Measurements from ENCODE around the gene PRSS56.

PRSS56 gene

GRCh38 chr2:232523402-232523681 lies 3.2 kb downstream of the PRSS56 start:
- no peak overlapping the region for H3K4me3 ChIP-seq (ENCODE audit: low read depth in 1 of 2, low read length in 1 of 2)
- no peak overlapping the region for H3K27ac ChIP-seq
- no peaks in the 10 kb centered on the region for H3K9me3 ChIP-seq
- H3K27me3 ChIP-seq, result peaks cover 98% of the 10 kb centered on the region
- H3K4me1 ChIP-seq (ENCODE audit: control insufficient read depth in 1 of 2, insufficient read depth in 1 of 2, low read depth in 1 of 2, low read length in 1 of 2), result peaks cover 0 to 9% of the 10 kb centered on the region in 2 experiments
- no peak for TF ChIP-seq CTCF (IDR thresholded peaks at IDR 0.05)
- H3K36me3 ChIP-seq, result no peaks in the 10 kb centered on the region

GRCh38 chr2:232523682-232524597 lies 3.8 kb downstream of the PRSS56 start:
- Histone ChIP-seq H3K27me3 (peaks cover 99% of the 10 kb centered on the region), H3K9me3 (no peaks in the 10 kb centered on the region), H3K27ac (no peak overlapping the region), H3K4me1 (ENCODE audit: control insufficient read depth in 1 of 2, insufficient read depth in 1 of 2, low read depth in 1 of 2, low read length in 1 of 2) (peaks cover 0 to 9% of the 10 kb centered on the region in 2 experiments), H3K36me3 (no peaks in the 10 kb centered on the region), H3K4me3 (ENCODE audit: low read depth in 1 of 2, low read length in 1 of 2) (no peak overlapping the region)
- no peak for TF ChIP-seq CTCF (IDR thresholded peaks at IDR 0.05)

- TF ChIP-seq CTCF (IDR thresholded peaks at IDR 0.05), result no peak
- peaks cover 95% of the 10 kb centered on the region for H3K27me3 ChIP-seq
- H3K9me3 ChIP-seq, result no peaks in the 10 kb centered on the region
- no peaks in the 10 kb centered on the region for H3K36me3 ChIP-seq
- H3K27ac ChIP-seq, result no peak overlapping the region
- H3K4me3 ChIP-seq (ENCODE audit: low read depth in 1 of 2, low read length in 1 of 2), result no peak overlapping the region
- H3K4me1 ChIP-seq (ENCODE audit: control insufficient read depth in 1 of 2, insufficient read depth in 1 of 2, low read depth in 1 of 2, low read length in 1 of 2), result peaks cover 0 to 9% of the 10 kb centered on the region in 2 experiments
Observed at GRCh38 chr2:232524771-232525170, 4.6 kb downstream of the PRSS56 start.

GRCh38 chr2:232525199-232525598 lies 5.0 kb downstream of the PRSS56 start:
- no peak for TF ChIP-seq CTCF (IDR thresholded peaks at IDR 0.05)
- Histone ChIP-seq H3K4me3 (ENCODE audit: low read depth in 1 of 2, low read length in 1 of 2) (no peak overlapping the region), H3K9me3 (no peaks in the 10 kb centered on the region), H3K27me3 (peaks cover 90% of the 10 kb centered on the region), H3K27ac (no peak overlapping the region), H3K4me1 (ENCODE audit: control insufficient read depth in 1 of 2, insufficient read depth in 1 of 2, low read depth in 1 of 2, low read length in 1 of 2) (peaks cover 0 to 9% of the 10 kb centered on the region in 2 experiments), H3K36me3 (no peaks in the 10 kb centered on the region)

GRCh38 chr2:232525791-232526371 lies 5.7 kb downstream of the PRSS56 start, which contains the start of gene CHRND:
Gene CHRND (plus strand): TSS chr2:232526160. CDS start chr2:232526216, 56 bp downstream.
- H3K27me3 ChIP-seq, result peaks cover 83% of the 10 kb centered on the region
- H3K4me1 ChIP-seq (ENCODE audit: control insufficient read depth in 1 of 2, insufficient read depth in 1 of 2, low read depth in 1 of 2, low read length in 1 of 2), result peaks cover 0 to 9% of the 10 kb centered on the region in 2 experiments
- H3K4me3 ChIP-seq (ENCODE audit: low read depth in 1 of 2, low read length in 1 of 2), result no peak within 1 kb of the TSS
- no peak for TF ChIP-seq CTCF (IDR thresholded peaks at IDR 0.05)
- H3K36me3 ChIP-seq, result no peaks in the 10 kb centered on the region
- no peaks in the 10 kb centered on the region for H3K9me3 ChIP-seq
- H3K27ac ChIP-seq, result no peak within 1 kb of the TSS
